SK-MEL-5 (cell line): ENCODE data around the gene ZNF419. TPM values are rescaled to one million over a fixed set of nuclear protein-coding genes. Genes with fewer than 3 reads are reported as not detected.
A peak's percentile ranks its signal among the peaks of the same experiment; 100 is the strongest.
"Not testable (repeated sequence)": the region's sequence is repeated elsewhere in the genome, so short reads cannot be mapped to it uniquely, and the experiment has no call there.

Experiments used
- DNase-seq: peaks from one replicate; pipeline ENCODE4 v3.0.0-alpha.2; 2016; ENCODE audit warnings: low read depth, low spot score
- in situ Hi-C: cut with HindIII; loops from 2 replicates; pipeline ENCODE4 v1.10.0; 2016; ENCODE audit warnings: low sequenced_read_pairs, high pct_unique_total_duplicates, low pct_unique_long_range_greater_than_20kb
- small RNA-seq, 2 experiments: library from RNA; depleted of rRNA; stranded (forward); fragments of <200 nt; gene quantifications; one replicate each; pipeline ENCODE3, GENCODE V24; 2014
- total RNA-seq: library from RNA; depleted of rRNA; stranded (reverse); fragments of >200 nt; shearing (Covaris generic); gene quantifications from 2 replicates; pipeline ENCODE4 v1.2.3, GENCODE V29; 2014; rRNA removed

ZNF419 gene
- total RNA-seq, 1 experiment from 2014 or later: 8.6 TPM

DNA sequence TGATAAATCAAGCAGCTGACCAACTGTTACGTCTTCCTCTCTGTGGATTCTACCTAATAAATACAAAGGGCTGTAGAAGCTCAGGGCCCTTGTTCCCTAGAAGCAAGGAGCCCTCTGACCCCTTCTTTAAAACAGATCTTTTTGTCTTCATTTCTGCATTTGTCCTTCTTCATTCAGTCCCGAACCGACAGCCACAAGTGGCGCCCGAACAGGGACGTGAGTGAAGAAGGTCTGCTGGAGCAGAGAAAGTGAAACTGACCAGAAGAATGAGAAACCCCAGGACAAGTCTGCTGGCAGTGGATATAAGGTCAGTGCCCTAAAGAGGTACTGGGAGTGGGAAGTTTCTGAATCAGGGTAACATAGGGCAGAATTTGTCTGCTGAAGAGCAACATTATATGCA, 25.3 kb downstream of the ZNF419 start:
- no peak for DNase-seq
- in situ Hi-C loops: no loop called here

DNA sequence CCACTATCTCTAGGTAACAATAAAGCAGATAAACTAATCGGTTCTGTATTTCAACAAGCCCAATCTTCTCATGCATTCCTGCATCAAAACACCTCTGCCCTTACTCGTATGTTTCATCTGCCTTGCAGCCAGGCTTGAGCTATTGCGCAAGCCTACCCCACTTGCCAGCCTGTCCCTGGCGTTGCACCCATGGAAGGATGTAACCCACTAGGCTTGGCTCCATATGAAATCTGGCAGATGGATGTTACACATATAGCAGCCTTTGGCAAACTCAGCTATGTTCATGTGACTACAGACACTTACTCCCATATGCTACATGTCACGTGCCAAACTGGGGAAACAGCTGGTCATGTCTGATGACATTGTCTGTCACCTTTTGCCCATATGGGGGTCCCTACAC, 27.7 kb downstream of the ZNF419 start:
- in situ Hi-C loops: no loop called here

DNA sequence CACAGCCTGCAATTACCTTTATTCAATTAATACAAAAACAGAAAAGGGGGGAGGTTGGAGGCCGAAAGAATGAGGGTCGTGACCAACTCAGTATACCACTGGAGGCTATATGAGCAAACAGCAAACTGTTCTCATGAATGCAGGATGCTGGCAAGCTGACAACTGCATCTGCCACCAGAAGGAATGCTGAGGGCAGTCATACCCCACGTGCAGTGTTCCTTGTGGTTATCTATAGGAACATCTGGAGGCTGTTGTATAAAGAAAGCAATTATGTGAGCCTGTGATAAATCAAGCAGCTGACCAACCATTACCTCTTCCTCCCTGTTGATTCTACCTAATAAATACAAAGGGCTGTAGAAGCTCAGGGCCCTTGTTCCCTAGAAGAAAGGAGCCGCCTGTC, 30.5 kb downstream of the ZNF419 start:
- in situ Hi-C loops: not testable (repeated sequence)

More for the DNA sequence above, 27.7 kb downstream of the ZNF419 start:
- DNase-seq: no peak

DNA sequence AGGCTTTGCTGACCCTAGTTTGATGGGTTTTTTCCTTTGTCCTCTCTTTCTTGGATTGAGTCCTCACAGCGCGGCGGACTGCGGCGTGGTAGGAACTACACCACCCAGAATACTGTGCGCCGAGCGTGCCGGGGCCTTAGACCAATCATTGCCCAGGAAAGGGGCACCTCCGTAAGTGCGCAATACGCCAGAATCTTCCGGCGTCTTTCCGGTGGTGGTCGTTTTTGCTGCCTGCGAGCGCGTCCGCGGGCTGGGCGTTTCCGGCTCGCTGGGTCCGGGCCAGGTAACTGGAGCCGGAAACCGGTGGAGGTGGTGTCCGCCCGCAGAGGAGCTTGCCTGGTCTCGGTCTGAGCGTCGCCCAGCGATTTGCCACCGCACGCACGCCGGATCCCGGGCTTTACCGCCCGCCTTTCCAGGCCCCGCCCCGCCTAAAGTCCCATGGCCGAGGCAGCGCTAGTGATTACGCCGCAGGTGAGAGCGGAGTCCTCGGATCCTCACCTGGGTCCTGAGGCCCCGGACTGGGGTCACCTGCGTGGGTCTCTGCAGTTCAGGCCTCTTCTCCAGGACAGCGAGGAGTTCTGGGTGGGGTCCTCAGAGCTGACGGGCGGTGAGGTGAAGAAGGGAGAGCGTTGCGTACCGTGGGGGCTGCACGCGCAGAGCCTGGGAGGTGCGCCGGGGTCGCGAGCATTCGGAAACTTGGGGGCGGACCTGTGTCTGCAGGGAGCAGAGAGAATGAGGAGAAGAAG, 39.8 kb downstream of the ZNF419 start, which contains the start of gene ZNF549:
ZNF549 (plus strand) TSS at position 221 of the 746 bp plus-strand sequence; CDS start at position 439, 218 bp downstream.
- peak; percentile 91 for DNase-seq
- in situ Hi-C loops: no loop called here

More for the DNA sequence above, 30.5 kb downstream of the ZNF419 start:
- peak; percentile 78 for DNase-seq

DNA sequence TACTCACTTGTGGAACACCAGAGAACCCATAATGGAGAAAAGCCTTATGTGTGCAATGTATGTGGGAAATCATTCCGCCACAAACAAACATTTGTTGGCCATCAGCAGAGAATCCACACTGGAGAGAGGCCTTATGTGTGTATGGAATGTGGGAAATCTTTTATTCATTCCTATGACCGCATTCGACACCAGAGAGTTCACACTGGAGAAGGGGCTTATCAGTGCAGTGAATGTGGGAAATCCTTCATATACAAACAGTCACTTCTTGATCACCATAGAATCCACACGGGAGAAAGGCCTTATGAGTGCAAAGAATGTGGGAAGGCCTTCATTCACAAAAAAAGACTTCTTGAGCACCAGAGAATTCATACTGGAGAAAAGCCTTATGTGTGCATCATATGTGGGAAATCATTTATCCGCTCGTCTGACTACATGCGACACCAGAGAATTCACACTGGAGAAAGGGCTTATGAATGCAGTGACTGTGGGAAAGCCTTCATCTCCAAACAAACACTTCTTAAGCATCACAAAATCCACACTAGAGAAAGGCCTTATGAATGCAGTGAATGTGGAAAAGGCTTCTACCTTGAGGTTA, 50.5 kb downstream of the ZNF419 start:
- in situ Hi-C loops: no loop called here

More for the DNA sequence above, 50.5 kb downstream of the ZNF419 start:
- DNase-seq: no peak

Small RNA genes lying within 50 kb of the gene (small RNA-seq; reads per million reads assigned to genes)
- 0 reads per million in 2 experiments for gene VN1R107P

Other genes with a start within 250 kb of the ZNF419 start
- 10.4 and 11.0 TPM in 2 replicates for gene ZNF805, start 247.1 kb upstream of the ZNF419 start, total RNA-seq
- gene ZNF460, start 207.3 kb upstream of the ZNF419 start, total RNA-seq: 33.7 and 35.5 TPM in 2 replicates
- gene ZNF543, start 167.3 kb upstream of the ZNF419 start, total RNA-seq: 7.4 TPM in 2 replicates
- gene ZNF304, start 136.5 kb upstream of the ZNF419 start, total RNA-seq: 6.7 and 7.6 TPM in 2 replicates
- gene TRAPPC2B, start 124.2 kb upstream of the ZNF419 start, total RNA-seq: 12.4 and 14.8 TPM in 2 replicates
- 1.5 and 1.8 TPM in 2 replicates for gene ZNF547, start 124.2 kb upstream of the ZNF419 start, total RNA-seq
- 12.7 and 13.7 TPM in 2 replicates for gene ZNF548, start 97.9 kb upstream of the ZNF419 start, total RNA-seq
- gene ZNF17, start 76.6 kb upstream of the ZNF419 start, total RNA-seq: 4.6 and 4.8 TPM in 2 replicates
- gene ZNF749, start 52.4 kb upstream of the ZNF419 start, total RNA-seq: 9.8 and 9.9 TPM in 2 replicates
- gene VN1R1, start 30.6 kb upstream of the ZNF419 start, total RNA-seq: 0.05 and 0.08 TPM in 2 replicates
- gene ZNF772, start 10.2 kb upstream of the ZNF419 start, total RNA-seq: 6.6 and 6.8 TPM in 2 replicates
- gene ZNF773, start 12.2 kb downstream of the ZNF419 start, total RNA-seq: 6.6 and 10.0 TPM in 2 replicates
- gene ZNF549, start 39.6 kb downstream of the ZNF419 start, total RNA-seq: 6.6 and 7.6 TPM in 2 replicates
- 6.1 and 7.1 TPM in 2 replicates for gene ZNF550, start 72.1 kb downstream of the ZNF419 start, total RNA-seq
- gene ZNF416, start 91.2 kb downstream of the ZNF419 start, total RNA-seq: 4.5 and 4.6 TPM in 2 replicates
- 1.7 and 2.3 TPM in 2 replicates for gene ZIK1, start 96.4 kb downstream of the ZNF419 start, total RNA-seq
- gene ZNF530, start 112.1 kb downstream of the ZNF419 start, total RNA-seq: 3.8 and 6.5 TPM in 2 replicates
- gene ZNF134, start 126.5 kb downstream of the ZNF419 start, total RNA-seq: 15.4 and 16.3 TPM in 2 replicates
- gene ZNF211, start 145.4 kb downstream of the ZNF419 start, total RNA-seq: 10.4 TPM in 2 replicates
- not detected in 2 replicates for gene ZSCAN4, start 181.2 kb downstream of the ZNF419 start, total RNA-seq
- gene ZNF551, start 194.2 kb downstream of the ZNF419 start, total RNA-seq: 10.0 and 15.2 TPM in 2 replicates
- 0.03 TPM in 1 of 2 replicates, not detected in the other for gene ZNF154, start 221.5 kb downstream of the ZNF419 start, total RNA-seq
- 5.0 and 5.5 TPM in 2 replicates for gene ZNF671, start 239.9 kb downstream of the ZNF419 start, total RNA-seq